Islet of Langerhans (tissue), 1 donor: ENCODE results near the gene LRMDA.

Source experiments
- FAIRE-seq: peaks from one replicate; lab custom pipeline; 2011; peaks lifted over from hg19 to GRCh38; lab: Jason Lieb, UNC

The LRMDA gene

GRCh38 chr10:75431180-75432111 is at the start of gene LRMDA:
Gene LRMDA, plus strand, starts transcription at chr10:75431624.
- no peak for FAIRE-seq

GRCh38 chr10:75386128-75386527 is 45.3 kb upstream of the LRMDA start:
- FAIRE-seq = no peak

- FAIRE-seq = no peak
Measured at GRCh38 chr10:75388082-75388481, 43.3 kb upstream of the LRMDA start.

GRCh38 chr10:75390178-75390577 is 41.2 kb upstream of the LRMDA start:
- no peak for FAIRE-seq

- FAIRE-seq = no peak
Measured at GRCh38 chr10:75392271-75392670, 39.2 kb upstream of the LRMDA start.

- no peak for FAIRE-seq
Measured at GRCh38 chr10:75392744-75393143, 38.7 kb upstream of the LRMDA start.

- no peak for FAIRE-seq
Measured at GRCh38 chr10:75394221-75394620, 37.2 kb upstream of the LRMDA start.

- no peak for FAIRE-seq
Measured at GRCh38 chr10:75395066-75395931, 36.1 kb upstream of the LRMDA start.

GRCh38 chr10:75395932-75396630 is 35.3 kb upstream of the LRMDA start:
- FAIRE-seq = no peak

GRCh38 chr10:75396631-75397495 is 34.6 kb upstream of the LRMDA start:
- FAIRE-seq = no peak

GRCh38 chr10:75397496-75398199 is 33.8 kb upstream of the LRMDA start:
- no peak for FAIRE-seq

GRCh38 chr10:75398200-75398691 is 33.2 kb upstream of the LRMDA start:
- FAIRE-seq = no peak

- no peak for FAIRE-seq
Measured at GRCh38 chr10:75398692-75399460, 32.5 kb upstream of the LRMDA start.

GRCh38 chr10:75399461-75400162 is 31.8 kb upstream of the LRMDA start:
- FAIRE-seq = no peak

GRCh38 chr10:75400163-75400770 is 31.2 kb upstream of the LRMDA start:
- FAIRE-seq = no peak

- FAIRE-seq = no peak
Measured at GRCh38 chr10:75400771-75401568, 30.5 kb upstream of the LRMDA start.

- FAIRE-seq = peak; percentile 90
Measured at GRCh38 chr10:75401569-75402485, 29.6 kb upstream of the LRMDA start, which contains the start of gene ZNF503. Gene ZNF503, minus strand, starts transcription at chr10:75401764. Its CDS starts 345 bp downstream, at chr10:75401419.
